Astrocyte (in vitro differentiated cells and primary cell): ENCODE results near the gene FRY. TPM values are rescaled to one million over a fixed set of nuclear protein-coding genes. Genes with fewer than 3 reads are reported as not detected.

Source experiments
- DNase-seq: peaks from one replicate; pipeline ENCODE4 v3.0.0-alpha.2; 2010; ENCODE audit warnings: low read depth
- FAIRE-seq: peaks from 2 replicates; lab custom pipeline; 2011; peaks lifted over from hg19 to GRCh38; lab: Jason Lieb, UNC
- H2AFZ ChIP-seq: 2 replicates; pipeline ENCODE4 v1.6.0; 2012; ENCODE audit warnings: low read depth, low read length, inconsistent platforms
- H3K27ac ChIP-seq: 2 replicates; pipeline ENCODE4 v1.5.1; 2011; ENCODE audit warnings: low read depth, low read length, inconsistent platforms
- H3K27me3 ChIP-seq: 2 replicates; pipeline ENCODE4 v1.6.0; 2011; ENCODE audit warnings: low read length, inconsistent platforms; ENCODE audit not compliant: insufficient read depth
- H3K36me3 ChIP-seq: 2 replicates; pipeline ENCODE4 v1.5.1; 2011; ENCODE audit warnings: low read length, inconsistent platforms; ENCODE audit not compliant: insufficient read depth
- H3K4me1 ChIP-seq: 2 replicates; pipeline ENCODE4 v1.5.1; 2011; ENCODE audit warnings: low read length, inconsistent platforms; ENCODE audit not compliant: insufficient read depth
- H3K4me2 ChIP-seq: 2 replicates; pipeline ENCODE4 v1.6.0; 2012; ENCODE audit warnings: low read length, inconsistent platforms
- H3K4me3 ChIP-seq: 2 replicates; pipeline ENCODE4 v1.5.1; 2011; ENCODE audit warnings: low read depth, mild to moderate bottlenecking, low read length, inconsistent platforms; ENCODE audit not compliant: insufficient read depth
- H3K79me2 ChIP-seq: 2 replicates; pipeline ENCODE4 v1.6.0; 2012; ENCODE audit warnings: mild to moderate bottlenecking, low read length, inconsistent platforms; ENCODE audit not compliant: insufficient read depth
- H3K9ac ChIP-seq: 2 replicates; pipeline ENCODE4 v1.6.0; 2012; ENCODE audit warnings: mild to moderate bottlenecking, low read length, inconsistent platforms
- H3K9me3 ChIP-seq: 2 replicates; pipeline ENCODE4 v1.5.1; 2012; ENCODE audit warnings: low read depth, mild to moderate bottlenecking, low read length, inconsistent platforms; ENCODE audit not compliant: insufficient read depth
- H4K20me1 ChIP-seq: 2 replicates; pipeline ENCODE4 v1.6.0; 2012; ENCODE audit warnings: low read length, inconsistent platforms; ENCODE audit not compliant: insufficient read depth
- H3K27ac Mint-ChIP-seq: one replicate; pipeline ENCODE4 v1.8.0; 2021; ENCODE audit warnings: mild to moderate bottlenecking, mixed read lengths; ENCODE audit not compliant: unreplicated experiment
- H3K27me3 Mint-ChIP-seq: one replicate; pipeline ENCODE4 v1.8.0; 2021; ENCODE audit warnings: low read depth, mixed read lengths; ENCODE audit not compliant: unreplicated experiment
- H3K36me3 Mint-ChIP-seq: one replicate; pipeline ENCODE4 v1.8.0; 2021; ENCODE audit warnings: low read depth, mixed read lengths; ENCODE audit not compliant: unreplicated experiment
- H3K4me1 Mint-ChIP-seq: one replicate; pipeline ENCODE4 v1.8.0; 2021; ENCODE audit warnings: low read depth, mixed read lengths; ENCODE audit not compliant: unreplicated experiment
- H3K4me3 Mint-ChIP-seq: one replicate; pipeline ENCODE4 v1.8.0; 2021; ENCODE audit warnings: mild to moderate bottlenecking, moderate library complexity, mixed read lengths; ENCODE audit not compliant: unreplicated experiment
- H3K9me3 Mint-ChIP-seq: one replicate; pipeline ENCODE4 v1.8.0; 2021; ENCODE audit warnings: mild to moderate bottlenecking, mixed read lengths; ENCODE audit not compliant: unreplicated experiment
- EZH2 ChIP-seq: IDR thresholded peaks from 2 replicates; pipeline ENCODE4 v1.6.1; 2012; ENCODE audit warnings: mild to moderate bottlenecking, low read length, inconsistent platforms; ENCODE audit not compliant: insufficient read depth
- total RNA-seq: library from RNA; stranded (reverse); gene quantifications from 2 replicates; pipeline ENCODE4 v1.2.1, GENCODE V29; 2021
- TF ChIP-seq, protein P1 (sequence below): IDR thresholded peaks from 2 replicates; pipeline ENCODE4 v1.5.1; 2011; ENCODE audit warnings: low read depth, mild to moderate bottlenecking, inconsistent platforms, low read length, moderate library complexity; ENCODE audit not compliant: insufficient read depth

FRY gene
- total RNA-seq, 1 donor from 2014 or later = 4.6 TPM

DNA sequence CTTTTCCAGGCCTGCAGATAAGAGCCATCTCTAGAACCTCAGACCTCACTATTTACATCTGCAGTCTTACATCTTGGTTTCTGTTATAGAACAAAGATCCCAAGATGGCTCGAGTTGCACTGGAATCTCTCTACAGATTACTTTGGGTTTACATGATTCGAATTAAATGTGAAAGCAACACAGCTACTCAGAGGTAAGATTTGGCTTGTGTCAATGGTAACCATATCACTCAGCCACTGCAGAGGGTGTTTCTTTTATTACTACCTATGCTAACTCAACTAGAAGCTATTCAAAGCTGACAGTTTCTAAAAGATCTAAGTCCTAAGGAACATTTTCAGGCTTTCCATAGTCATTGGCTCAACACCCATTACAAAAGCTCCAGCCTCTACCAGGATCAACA lies 115.6 kb downstream of the FRY start:
- peaks cover 8% of the 10 kb centered on the region for H3K4me1 Mint-ChIP-seq
- no peak overlapping the region for H3K4me2 ChIP-seq
- FAIRE-seq = no peak
- no peak for DNase-seq
- no peak overlapping the region for H2AFZ ChIP-seq
- H3K4me1 ChIP-seq = no peaks in the 10 kb centered on the region
- TF ChIP-seq, protein P1, sequence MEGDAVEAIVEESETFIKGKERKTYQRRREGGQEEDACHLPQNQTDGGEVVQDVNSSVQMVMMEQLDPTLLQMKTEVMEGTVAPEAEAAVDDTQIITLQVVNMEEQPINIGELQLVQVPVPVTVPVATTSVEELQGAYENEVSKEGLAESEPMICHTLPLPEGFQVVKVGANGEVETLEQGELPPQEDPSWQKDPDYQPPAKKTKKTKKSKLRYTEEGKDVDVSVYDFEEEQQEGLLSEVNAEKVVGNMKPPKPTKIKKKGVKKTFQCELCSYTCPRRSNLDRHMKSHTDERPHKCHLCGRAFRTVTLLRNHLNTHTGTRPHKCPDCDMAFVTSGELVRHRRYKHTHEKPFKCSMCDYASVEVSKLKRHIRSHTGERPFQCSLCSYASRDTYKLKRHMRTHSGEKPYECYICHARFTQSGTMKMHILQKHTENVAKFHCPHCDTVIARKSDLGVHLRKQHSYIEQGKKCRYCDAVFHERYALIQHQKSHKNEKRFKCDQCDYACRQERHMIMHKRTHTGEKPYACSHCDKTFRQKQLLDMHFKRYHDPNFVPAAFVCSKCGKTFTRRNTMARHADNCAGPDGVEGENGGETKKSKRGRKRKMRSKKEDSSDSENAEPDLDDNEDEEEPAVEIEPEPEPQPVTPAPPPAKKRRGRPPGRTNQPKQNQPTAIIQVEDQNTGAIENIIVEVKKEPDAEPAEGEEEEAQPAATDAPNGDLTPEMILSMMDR = no peak
- TF ChIP-seq EZH2 = no peak
- H3K27ac Mint-ChIP-seq = no peak overlapping the region
- no peak overlapping the region for H3K4me3 ChIP-seq
- no peaks in the 10 kb centered on the region for H3K79me2 ChIP-seq
- no peaks in the 10 kb centered on the region for H4K20me1 ChIP-seq
- no peaks in the 10 kb centered on the region for H3K9me3 Mint-ChIP-seq
- no peak overlapping the region for H3K9ac ChIP-seq
- peaks cover 2% of the 10 kb centered on the region for H3K36me3 Mint-ChIP-seq
- no peak overlapping the region for H3K27ac ChIP-seq
- no peaks in the 10 kb centered on the region for H3K9me3 ChIP-seq
- no peaks in the 10 kb centered on the region for H3K27me3 ChIP-seq
- H3K36me3 ChIP-seq = no peaks in the 10 kb centered on the region
- H3K4me3 Mint-ChIP-seq = no peak overlapping the region
- H3K27me3 Mint-ChIP-seq = no peaks in the 10 kb centered on the region

DNA sequence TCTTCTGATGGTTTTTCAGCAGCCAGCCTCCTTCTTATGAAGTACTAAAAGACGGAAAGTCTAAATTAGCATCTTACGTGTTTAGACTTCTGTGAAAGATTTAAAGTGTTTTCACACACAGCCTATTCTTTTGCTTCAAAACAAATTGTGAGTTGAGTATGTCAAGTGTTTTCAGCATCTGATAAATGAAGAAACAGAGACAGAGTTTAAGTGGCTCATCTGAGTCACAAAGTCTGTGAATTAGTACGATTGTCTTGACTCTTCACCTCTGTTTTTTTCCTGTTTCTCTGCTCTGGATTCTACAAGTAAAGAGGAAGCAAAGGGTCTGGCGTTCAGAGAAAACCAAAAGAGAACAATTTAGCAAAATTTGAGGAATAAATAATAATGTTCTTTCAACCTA lies 116.4 kb downstream of the FRY start:
- Mint-ChIP-seq H3K27ac (no peak overlapping the region), H3K9me3 (no peaks in the 10 kb centered on the region), H3K36me3 (peaks cover 2% of the 10 kb centered on the region), H3K27me3 (no peaks in the 10 kb centered on the region), H3K4me1 (peaks cover 3% of the 10 kb centered on the region), H3K4me3 (no peak overlapping the region)
- no peaks in the 10 kb centered on the region for H4K20me1 ChIP-seq
- H3K36me3 ChIP-seq = no peaks in the 10 kb centered on the region
- FAIRE-seq (no peak), DNase-seq (no peak)
- no peak overlapping the region for H3K9ac ChIP-seq
- H3K27ac ChIP-seq = no peak overlapping the region
- H3K4me1 ChIP-seq = no peaks in the 10 kb centered on the region
- no peaks in the 10 kb centered on the region for H3K79me2 ChIP-seq
- TF ChIP-seq, protein P1 = no peak
- TF ChIP-seq EZH2 = no peak
- H3K9me3 ChIP-seq = no peaks in the 10 kb centered on the region
- no peaks in the 10 kb centered on the region for H3K27me3 ChIP-seq
- no peak overlapping the region for H3K4me2 ChIP-seq
- H2AFZ ChIP-seq = no peak overlapping the region
- H3K4me3 ChIP-seq = no peak overlapping the region

DNA sequence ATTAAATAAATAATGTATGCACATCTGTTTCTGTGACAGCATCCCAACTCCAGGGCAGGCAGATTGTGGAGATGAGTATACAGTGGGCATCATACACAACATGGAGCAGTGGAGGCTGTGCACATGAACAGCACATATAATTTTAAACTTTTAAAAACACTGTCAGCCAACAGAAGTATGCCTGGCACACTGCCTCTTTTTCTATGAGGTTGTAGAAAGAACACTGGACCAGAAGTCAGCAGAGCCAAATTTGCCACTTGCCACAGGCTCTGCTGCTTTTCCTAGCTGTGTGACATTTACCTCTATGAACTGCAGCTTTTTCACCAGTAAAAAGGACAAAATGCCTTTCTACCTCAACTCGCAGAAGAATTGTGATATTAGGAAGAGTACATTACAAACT lies 118.7 kb downstream of the FRY start:
- no peak for FAIRE-seq

More for the DNA sequence above, 118.7 kb downstream of the FRY start:
- Histone ChIP-seq H3K4me2 (no peak overlapping the region), H2AFZ (no peak overlapping the region), H3K4me1 (no peaks in the 10 kb centered on the region), H3K27ac (no peak overlapping the region), H3K79me2 (no peaks in the 10 kb centered on the region), H3K9me3 (no peaks in the 10 kb centered on the region), H3K4me3 (no peak overlapping the region), H3K36me3 (no peaks in the 10 kb centered on the region), H4K20me1 (no peaks in the 10 kb centered on the region), H3K9ac (no peak overlapping the region), H3K27me3 (no peaks in the 10 kb centered on the region)
- Mint-ChIP-seq H3K4me3 (no peak overlapping the region), H3K4me1 (no peaks in the 10 kb centered on the region), H3K27ac (no peak overlapping the region), H3K9me3 (no peaks in the 10 kb centered on the region), H3K36me3 (no peaks in the 10 kb centered on the region), H3K27me3 (no peaks in the 10 kb centered on the region)
- DNase-seq = no peak
- TF ChIP-seq EZH2 = no peak
- TF ChIP-seq, protein P1 = no peak
